Measurements from ENCODE around the gene SPAG16.
"Not testable (repeated sequence)": the region's sequence is repeated elsewhere in the genome, so short reads cannot be mapped to it uniquely, and the experiment has no call there.

The SPAG16 gene

GRCh38 chr2:213861638-213862037 lies 577.4 kb downstream of the SPAG16 start:
- DNase-seq, result no peak

- DNase-seq, result no peak
Measured at GRCh38 chr2:213862407-213863076, 578.3 kb downstream of the SPAG16 start.

- DNase-seq, result no peak
Measured at GRCh38 chr2:213863541-213863940, 579.3 kb downstream of the SPAG16 start.

GRCh38 chr2:213868526-213868925 lies 584.3 kb downstream of the SPAG16 start:
- DNase-seq, result no peak

- DNase-seq, result no peak
Measured at GRCh38 chr2:213885485-213885884, 601.2 kb downstream of the SPAG16 start.

- no peak for DNase-seq
Measured at GRCh38 chr2:213914510-213914909, 630.2 kb downstream of the SPAG16 start.

GRCh38 chr2:213920014-213920413 lies 635.8 kb downstream of the SPAG16 start:
- DNase-seq, result no peak

- no peak for DNase-seq
Measured at GRCh38 chr2:213923543-213923942, 639.3 kb downstream of the SPAG16 start.

GRCh38 chr2:213934560-213934959 lies 650.3 kb downstream of the SPAG16 start:
- DNase-seq, result no peak

GRCh38 chr2:213958086-213958485 lies 673.8 kb downstream of the SPAG16 start:
- DNase-seq, result no peak

GRCh38 chr2:213959589-213959988 lies 675.3 kb downstream of the SPAG16 start:
- no peak for DNase-seq

GRCh38 chr2:213971536-213971935 lies 687.3 kb downstream of the SPAG16 start:
- no peak for DNase-seq

GRCh38 chr2:213980883-213981282 lies 696.6 kb downstream of the SPAG16 start:
- DNase-seq, result no peak

GRCh38 chr2:213989207-213989606 lies 704.9 kb downstream of the SPAG16 start:
- DNase-seq, result no peak

GRCh38 chr2:213991453-213992108 lies 707.3 kb downstream of the SPAG16 start:
- DNase-seq, result no peak

GRCh38 chr2:213995400-213996105 lies 711.3 kb downstream of the SPAG16 start:
- DNase-seq, result no peak

GRCh38 chr2:213998976-213999375 lies 714.7 kb downstream of the SPAG16 start:
- DNase-seq, result not testable (repeated sequence)

- no peak for DNase-seq
Measured at GRCh38 chr2:214004463-214004862, 720.2 kb downstream of the SPAG16 start.

- no peak for DNase-seq
Measured at GRCh38 chr2:214005337-214005736, 721.1 kb downstream of the SPAG16 start.

- DNase-seq, result no peak
Measured at GRCh38 chr2:214006601-214007000, 722.3 kb downstream of the SPAG16 start.

GRCh38 chr2:214011676-214012075 lies 727.4 kb downstream of the SPAG16 start:
- DNase-seq, result no peak

- DNase-seq, result no peak
Measured at GRCh38 chr2:214014551-214015220, 730.4 kb downstream of the SPAG16 start.

- DNase-seq, result no peak
Measured at GRCh38 chr2:214019229-214019972, 735.1 kb downstream of the SPAG16 start.

Data from activated CD4-positive, alpha-beta T cell treated with anti-CD3 and anti-CD28 coated beads, Interleukin-2, amount 50 U/mL, for 48 hours (primary cell).